Right atrium auricular region (tissue), 2 donors: ENCODE data around the gene ANKS1B. TPM values are rescaled to one million over a fixed set of nuclear protein-coding genes. Genes with fewer than 3 reads are reported as not detected.

Source experiments
- DNase-seq: peaks from one replicate; pipeline ENCODE4 v3.0.0-alpha.2; 2019; ENCODE audit warnings: low spot score
- H3K27ac ChIP-seq, 2 donors: fragments of 200-600 bp; sonication (generic); 1 replicate in 1 of 2; 2 replicates in 1 of 2; pipeline ENCODE4 v1.5.1; 2016 to 2019
- H3K27me3 ChIP-seq, 2 donors: fragments of 200-600 bp; sonication (generic); one replicate each; pipeline versions ENCODE4 v1.5.1 to v1.6.0; 2017 to 2019
- H3K36me3 ChIP-seq: fragments of 200-600 bp; sonication (generic); one replicate; pipeline ENCODE4 v1.5.1; 2016
- H3K4me1 ChIP-seq, 2 donors: fragments of 200-600 bp; sonication (generic); one replicate each; pipeline versions ENCODE4 v1.5.1 to v1.6.0; 2017 to 2019
- H3K4me3 ChIP-seq, 2 donors: fragments of 200-600 bp; sonication (generic); 1 replicate in 1 of 2; 2 replicates in 1 of 2; pipeline ENCODE4 v1.5.1; 2017 to 2019; ENCODE audit warnings: mild to moderate bottlenecking in 1 of 2, moderate library complexity in 1 of 2
- H3K9me3 ChIP-seq, 2 donors: fragments of 200-600 bp; sonication (generic); one replicate each; pipeline ENCODE4 v1.5.1; 2019
- total RNA-seq, 2 donors: library from RNA; depleted of rRNA; stranded (reverse); fragments of >200 nt; gene quantifications; one replicate each; pipeline ENCODE4 v1.1.0, GENCODE V29; 2016
- TF ChIP-seq, protein P1 (sequence below), 2 donors: fragments of 200-600 bp; sonication (generic); IDR thresholded peaks; one replicate each; pipeline ENCODE4 v1.5.1; 2019; ENCODE audit warnings: antibody characterized with exemption in 2 of 2

Gene ANKS1B
- total RNA-seq, 2 donors from 2014 or later = 2.4 to 3.1 TPM

DNA sequence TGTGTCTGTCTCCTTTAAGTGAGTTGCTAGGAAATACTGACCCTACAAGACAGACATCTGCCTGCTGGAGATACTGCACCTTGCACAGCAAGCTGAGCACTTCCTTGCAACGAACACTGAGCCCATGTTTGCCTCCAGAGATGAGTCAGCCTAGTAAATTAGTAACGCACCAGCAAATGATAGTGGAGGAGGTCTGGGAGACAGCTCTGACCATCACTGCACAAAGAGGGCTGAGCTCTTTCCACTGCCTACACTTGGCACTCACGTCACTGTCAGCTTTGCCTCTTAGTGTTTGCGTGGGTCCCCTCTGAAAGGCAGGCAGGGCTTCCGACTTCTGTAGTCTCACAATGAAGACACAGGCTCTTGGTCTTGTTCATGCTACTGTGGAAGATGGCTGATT is 1230.6 kb downstream of the ANKS1B start:
- no peak for DNase-seq
- Histone ChIP-seq H3K4me3 (no peak overlapping the region), H3K27me3 (no peaks in the 10 kb centered on the region), H3K4me1 (no peaks in the 10 kb centered on the region), H3K9me3 (no peaks in the 10 kb centered on the region), H3K27ac (no peak overlapping the region), H3K36me3 (no peaks in the 10 kb centered on the region)
- TF ChIP-seq, protein P1, sequence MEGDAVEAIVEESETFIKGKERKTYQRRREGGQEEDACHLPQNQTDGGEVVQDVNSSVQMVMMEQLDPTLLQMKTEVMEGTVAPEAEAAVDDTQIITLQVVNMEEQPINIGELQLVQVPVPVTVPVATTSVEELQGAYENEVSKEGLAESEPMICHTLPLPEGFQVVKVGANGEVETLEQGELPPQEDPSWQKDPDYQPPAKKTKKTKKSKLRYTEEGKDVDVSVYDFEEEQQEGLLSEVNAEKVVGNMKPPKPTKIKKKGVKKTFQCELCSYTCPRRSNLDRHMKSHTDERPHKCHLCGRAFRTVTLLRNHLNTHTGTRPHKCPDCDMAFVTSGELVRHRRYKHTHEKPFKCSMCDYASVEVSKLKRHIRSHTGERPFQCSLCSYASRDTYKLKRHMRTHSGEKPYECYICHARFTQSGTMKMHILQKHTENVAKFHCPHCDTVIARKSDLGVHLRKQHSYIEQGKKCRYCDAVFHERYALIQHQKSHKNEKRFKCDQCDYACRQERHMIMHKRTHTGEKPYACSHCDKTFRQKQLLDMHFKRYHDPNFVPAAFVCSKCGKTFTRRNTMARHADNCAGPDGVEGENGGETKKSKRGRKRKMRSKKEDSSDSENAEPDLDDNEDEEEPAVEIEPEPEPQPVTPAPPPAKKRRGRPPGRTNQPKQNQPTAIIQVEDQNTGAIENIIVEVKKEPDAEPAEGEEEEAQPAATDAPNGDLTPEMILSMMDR (IDR thresholded peaks at IDR 0.05) = no peak

DNA sequence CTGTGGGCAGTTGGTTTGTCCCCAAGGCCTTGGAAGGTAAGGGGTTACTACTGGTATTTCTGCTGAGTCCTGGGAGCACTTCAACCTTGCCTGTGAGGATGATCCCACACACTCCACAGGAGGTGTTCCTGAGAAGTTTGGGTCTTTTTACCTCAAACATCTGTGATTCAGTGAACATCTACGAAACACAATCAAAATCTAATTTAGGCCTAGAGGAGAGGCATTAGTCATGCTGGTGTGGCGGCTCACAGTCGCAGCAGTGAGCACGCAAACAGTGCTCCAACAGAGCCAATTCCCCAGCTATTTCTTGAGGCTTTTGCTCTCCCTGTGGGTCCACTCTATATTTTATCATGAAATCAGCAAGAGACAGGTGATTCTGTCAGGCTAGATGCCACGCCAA is 1232.0 kb downstream of the ANKS1B start:
- Histone ChIP-seq H3K4me3 (no peak overlapping the region), H3K27ac (no peak overlapping the region), H3K4me1 (no peaks in the 10 kb centered on the region), H3K9me3 (no peaks in the 10 kb centered on the region), H3K36me3 (no peaks in the 10 kb centered on the region), H3K27me3 (no peaks in the 10 kb centered on the region)
- no peak for DNase-seq
- TF ChIP-seq, protein P1 (IDR thresholded peaks at IDR 0.05) = no peak

DNA sequence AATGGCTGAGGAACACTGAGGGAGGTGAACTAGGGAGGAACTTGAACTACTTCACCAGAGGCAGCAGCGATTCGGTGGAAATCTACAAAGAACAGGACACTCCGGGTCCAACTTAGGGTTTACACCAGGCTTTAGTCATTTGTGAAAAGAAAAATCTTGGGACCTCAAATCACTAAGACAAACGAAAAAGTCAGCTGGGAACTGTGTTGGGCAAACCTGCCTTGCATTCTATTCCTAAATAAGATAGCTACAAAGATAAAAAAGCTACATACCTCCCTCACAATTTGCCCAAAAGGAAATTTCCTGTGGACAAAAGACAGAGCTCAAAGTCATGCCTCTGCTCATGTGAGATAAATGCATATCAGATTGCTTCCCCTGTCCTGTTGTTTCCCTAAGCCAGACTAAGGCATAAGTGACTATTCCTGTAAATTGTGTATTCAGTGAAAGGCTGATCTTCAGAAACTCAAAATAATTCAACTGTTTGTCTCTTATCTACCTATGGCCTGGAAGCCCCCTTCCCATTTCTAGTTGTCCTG is 1233.1 kb downstream of the ANKS1B start:
- TF ChIP-seq, protein P1 (IDR thresholded peaks at IDR 0.05) = no peak
- H3K4me1 ChIP-seq = no peaks in the 10 kb centered on the region
- no peak overlapping the region for H3K4me3 ChIP-seq
- no peaks in the 10 kb centered on the region for H3K27me3 ChIP-seq
- H3K27ac ChIP-seq = no peak overlapping the region
- DNase-seq = no peak
- no peaks in the 10 kb centered on the region for H3K36me3 ChIP-seq
- H3K9me3 ChIP-seq = no peaks in the 10 kb centered on the region

DNA sequence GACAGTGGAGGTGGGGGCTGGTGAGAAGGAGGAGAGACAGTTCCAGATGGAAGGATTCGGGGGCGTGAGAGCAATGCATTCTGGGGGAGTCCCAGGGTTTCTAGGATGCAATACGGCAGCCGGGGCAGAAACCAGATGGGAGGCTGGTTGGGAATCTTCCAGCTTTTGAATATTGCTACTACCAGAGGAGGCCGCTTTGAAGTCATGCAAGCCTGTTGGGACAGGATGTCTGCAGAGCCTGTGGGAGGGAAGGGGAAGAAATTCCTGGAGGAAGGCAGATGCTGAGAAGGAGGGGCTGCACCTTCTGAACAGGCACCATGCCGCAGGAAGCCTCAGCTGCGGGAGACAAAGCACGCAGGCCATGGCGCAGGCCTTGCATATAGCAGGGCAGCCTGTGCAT is 1234.2 kb downstream of the ANKS1B start:
- Histone ChIP-seq H3K27ac (no peak overlapping the region), H3K36me3 (no peaks in the 10 kb centered on the region), H3K27me3 (peaks cover 0 to 5% of the 10 kb centered on the region in 2 donors), H3K4me1 (peaks cover 0 to 7% of the 10 kb centered on the region in 2 donors), H3K4me3 (no peak overlapping the region), H3K9me3 (no peaks in the 10 kb centered on the region)
- DNase-seq = no peak
- TF ChIP-seq, protein P1 (IDR thresholded peaks at IDR 0.05) = no peak

DNA sequence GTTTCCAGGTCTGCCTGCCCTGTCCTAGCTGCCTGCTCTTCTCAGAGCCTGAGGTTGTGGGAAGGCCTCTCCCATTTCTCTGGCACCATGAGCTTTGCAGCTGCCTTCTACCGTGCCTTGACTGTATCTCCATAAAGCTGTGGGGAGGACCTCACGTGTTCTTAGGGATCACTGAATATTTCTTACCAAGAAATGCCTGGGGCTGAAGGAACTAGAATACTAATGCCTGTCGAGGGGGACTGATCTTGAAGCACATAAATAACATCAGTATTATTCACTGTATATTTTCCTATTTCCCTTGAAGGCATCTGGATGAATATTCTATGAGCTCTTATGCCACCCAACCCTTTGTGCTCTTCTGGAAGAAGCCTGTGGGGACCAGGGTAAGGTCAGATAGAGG is 1236.3 kb downstream of the ANKS1B start:
- Histone ChIP-seq H3K27me3 (peaks cover 0 to 5% of the 10 kb centered on the region in 2 donors), H3K27ac (no peak overlapping the region), H3K4me3 (no peak overlapping the region), H3K4me1 (peaks cover 0 to 10% of the 10 kb centered on the region in 2 donors), H3K9me3 (no peaks in the 10 kb centered on the region), H3K36me3 (no peaks in the 10 kb centered on the region)
- no peak for DNase-seq
- TF ChIP-seq, protein P1 (IDR thresholded peaks at IDR 0.05) = no peak
